Astrocyte of the spinal cord (primary cell): ENCODE data around the gene CD14.
"Not testable (repeated sequence)": the region's sequence is repeated elsewhere in the genome, so short reads cannot be mapped to it uniquely, and the experiment has no call there.

Source experiments
- DNase-seq: peaks from one replicate; pipeline ENCODE4 v3.0.0; 2011; ENCODE audit warnings: low read depth, low spot score
- H3K4me3 ChIP-seq: 2 replicates; pipeline ENCODE4 v1.5.1; 2011; ENCODE audit warnings: low read depth, mild to moderate bottlenecking, low read length, moderate library complexity
- CTCF ChIP-seq: IDR thresholded peaks from 2 replicates; pipeline ENCODE4 v1.5.1; 2012; ENCODE audit warnings: low read depth, mild to moderate bottlenecking, low read length, inconsistent platforms
- in situ Hi-C: cut with HindIII; loops from 2 replicates; pipeline ENCODE4 v1.10.0; 2017; ENCODE audit warnings: low sequenced_read_pairs

The CD14 gene

GRCh38 chr5:140672455-140673186 lies 39.6 kb upstream of the CD14 start:
- no peak overlapping the region for H3K4me3 ChIP-seq
- in situ Hi-C loops, result no loop called here
- no peak for DNase-seq
- no peak for TF ChIP-seq CTCF

GRCh38 chr5:140671472-140672125 lies 38.6 kb upstream of the CD14 start:
- H3K4me3 ChIP-seq, result no peak overlapping the region
- no peak for DNase-seq
- no peak for TF ChIP-seq CTCF
- in situ Hi-C loops, result no loop called here

DNA sequence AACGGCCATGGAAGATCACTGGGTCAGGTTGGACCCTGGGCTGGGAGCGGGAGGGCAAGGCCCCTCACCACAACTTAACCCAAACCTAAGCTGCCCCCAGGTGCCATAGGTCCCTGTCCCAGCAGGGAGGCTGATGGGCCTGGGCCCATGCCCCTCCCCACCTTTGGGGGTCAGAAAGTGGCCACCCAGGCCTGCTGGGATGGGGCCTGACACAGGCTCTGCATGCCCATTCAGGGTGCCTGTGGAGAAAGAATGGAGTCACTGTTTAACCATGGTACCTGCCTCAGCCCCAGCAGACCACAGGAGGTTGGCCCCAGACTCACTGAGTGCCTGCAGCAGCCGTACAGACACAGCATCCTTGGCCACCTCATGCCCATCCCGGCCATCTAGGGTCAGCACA lies 38.1 kb upstream of the CD14 start:
- H3K4me3 ChIP-seq, DNase-seq, in situ Hi-C loops: not testable (repeated sequence)

DNA sequence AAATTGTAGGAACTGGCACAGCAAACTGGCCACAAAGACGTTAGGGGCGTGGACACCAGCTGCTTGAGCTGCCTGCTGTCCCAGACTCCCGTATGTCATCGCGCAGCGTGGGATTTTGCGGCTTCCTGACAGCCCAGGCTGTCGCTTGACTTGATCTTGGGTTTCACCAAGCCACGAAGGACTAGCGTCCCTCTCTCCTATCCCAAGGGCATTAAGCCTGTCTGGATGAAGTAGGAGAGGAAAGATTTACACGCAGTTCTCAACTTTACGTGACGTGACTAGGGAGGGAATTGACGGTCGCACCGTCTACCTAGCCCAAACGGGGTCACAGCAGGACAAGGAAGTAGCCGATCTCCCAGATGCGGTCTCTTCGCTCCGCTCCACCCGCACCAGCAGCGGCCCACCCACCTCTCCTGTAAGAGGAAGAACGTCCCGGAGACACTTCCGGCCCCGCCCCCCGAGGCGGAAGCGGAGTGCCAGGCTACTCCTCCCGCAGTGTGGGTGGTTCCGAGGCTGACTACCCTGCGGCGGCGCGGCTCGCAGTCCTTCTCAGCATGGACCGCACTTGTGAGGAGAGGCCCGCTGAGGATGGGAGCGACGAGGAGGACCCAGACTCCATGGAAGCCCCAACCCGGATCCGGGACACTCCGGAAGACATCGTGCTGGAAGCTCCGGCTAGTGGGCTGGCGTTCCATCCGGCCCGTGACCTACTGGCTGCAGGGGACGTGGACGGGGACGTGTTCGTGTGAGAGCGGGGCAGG lies 31.6 kb upstream of the CD14 start, which contains the start of gene WDR55:
WDR55 (plus strand) TSS at position 546 of the 761 bp plus-strand sequence; CDS start at position 555, 9 bp downstream.
- DNase-seq, result peak; percentile 92
- H3K4me3 ChIP-seq, result peak within 1 kb of the TSS; percentile 89
- TF ChIP-seq CTCF, result no peak
- in situ Hi-C loops, result no loop called here

DNA sequence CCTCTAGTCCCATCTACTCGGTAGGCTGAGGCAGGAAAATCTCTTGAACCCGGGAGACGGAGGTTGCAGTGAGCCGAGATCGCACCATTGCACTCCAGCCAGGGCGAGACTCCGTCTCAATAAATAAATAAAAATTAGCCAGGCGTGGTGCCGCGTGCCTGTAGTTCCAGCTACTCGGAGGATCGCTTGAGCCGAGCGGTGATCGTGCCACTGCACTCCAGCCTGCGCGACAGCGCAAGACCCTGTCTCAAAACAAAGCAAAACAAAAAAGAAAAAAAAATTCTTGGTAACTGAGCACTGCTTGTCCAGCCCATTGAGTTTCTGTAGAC lies 31.0 kb upstream of the CD14 start:
- TF ChIP-seq CTCF, result no peak
- peak overlapping the region; percentile 89 for H3K4me3 ChIP-seq
- in situ Hi-C loops, result no loop called here
- no peak for DNase-seq

DNA sequence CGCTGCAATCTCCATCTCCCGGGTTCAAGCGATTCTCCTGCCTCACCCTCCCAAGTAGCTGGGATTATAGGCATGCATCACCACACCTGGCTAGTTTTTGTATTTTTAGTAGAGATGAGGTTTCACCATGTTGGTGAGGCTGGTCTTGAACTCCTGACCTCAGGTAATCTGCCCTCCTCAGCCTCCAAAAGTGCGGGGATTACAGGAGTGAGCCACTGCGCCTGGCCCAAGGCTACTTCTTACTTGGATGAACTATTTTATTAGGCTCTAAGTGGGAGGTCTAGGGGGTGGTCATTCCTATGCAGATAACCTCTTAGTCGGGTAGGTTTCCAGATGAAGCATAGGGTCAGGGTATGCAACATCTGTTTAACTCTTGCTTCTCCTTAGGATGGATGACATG lies 27.4 kb upstream of the CD14 start:
- in situ Hi-C loops, result not testable (repeated sequence)

DNA sequence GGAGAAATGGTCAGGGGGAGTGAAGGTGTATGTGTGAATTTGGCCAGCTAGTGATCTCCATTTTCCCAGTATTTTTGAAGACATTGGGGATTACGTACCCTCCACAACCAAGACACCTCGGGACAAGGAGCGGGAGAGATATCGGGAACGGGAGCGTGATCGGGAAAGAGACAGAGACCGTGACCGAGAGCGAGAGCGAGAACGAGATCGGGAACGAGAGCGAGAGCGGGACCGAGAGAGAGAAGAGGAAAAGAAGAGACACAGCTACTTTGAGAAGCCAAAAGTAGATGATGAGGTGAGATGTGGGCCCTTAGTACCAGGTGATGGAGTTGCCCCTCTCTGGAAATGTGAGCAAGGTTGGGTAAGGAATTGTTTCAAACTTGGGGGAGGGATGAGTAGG lies 25.9 kb upstream of the CD14 start:
- DNase-seq, result no peak
- no peak overlapping the region for H3K4me3 ChIP-seq
- TF ChIP-seq CTCF, result no peak
- in situ Hi-C loops, result no loop called here

More for the DNA sequence above, 27.4 kb upstream of the CD14 start:
- not testable (repeated sequence) for DNase-seq, H3K4me3 ChIP-seq
